Heart right ventricle (tissue), 16 donors: ENCODE measurements around the gene CD200R1L. TPM values are rescaled to one million over a fixed set of nuclear protein-coding genes. Genes with fewer than 3 reads are reported as not detected.

Source experiments
- ATAC-seq, 8 donors: fragments of 200-7000 bp; cut with Tn5 transposase; one replicate each; pipeline ENCODE4 v1.9.1; 2020; ENCODE audit warnings: mild to moderate bottlenecking in 8 of 8, moderate library complexity in 8 of 8, moderate number of reproducible peaks in 1 of 8
- DNase-seq, 2 donors: peaks; one replicate each; pipeline ENCODE4 v3.0.0-alpha.2; 2020
- H3K27ac ChIP-seq, 10 donors: fragments of 200-600 bp; sonication (generic) in 2 of 10; one replicate each; pipeline versions ENCODE4 v1.5.0 to v1.8.0; 2020 to 2022; ENCODE audit warnings: mild to moderate bottlenecking in 3 of 10
- H3K27me3 ChIP-seq, 7 donors: fragments of 200-600 bp; one replicate each; pipeline ENCODE4 v1.8.0; 2021 to 2022; ENCODE audit warnings: mild to moderate bottlenecking in 2 of 7
- H3K36me3 ChIP-seq, 9 donors: fragments of 200-600 bp; sonication (generic) in 1 of 9; one replicate each; pipeline versions ENCODE4 v1.5.0 to v1.8.0; 2020 to 2022; ENCODE audit warnings: mild to moderate bottlenecking in 2 of 9
- H3K4me1 ChIP-seq, 9 donors: fragments of 200-600 bp; sonication (generic) in 1 of 9; one replicate each; pipeline versions ENCODE4 v1.5.0 to v1.8.0; 2020 to 2022; ENCODE audit warnings: mild to moderate bottlenecking in 4 of 9
- H3K4me3 ChIP-seq, 10 donors: fragments of 200-600 bp; sonication (generic) in 2 of 10; one replicate each; pipeline versions ENCODE4 v1.5.0 to v1.8.0; 2020 to 2022; ENCODE audit warnings: mild to moderate bottlenecking in 7 of 10, moderate library complexity in 2 of 10
- H3K9me3 ChIP-seq, 11 donors: fragments of 200-600 bp in 10 of 11; sonication (generic) in 2 of 11; one replicate each; pipeline versions ENCODE4 v1.5.0 to v1.8.0; 2013 to 2022; ENCODE audit warnings: mild to moderate bottlenecking in 2 of 11, control low read depth in 1 of 11, moderate library complexity in 1 of 11
- CTCF ChIP-seq, 9 donors: fragments of 200-600 bp; sonication (generic) in 2 of 9; IDR thresholded peaks; one replicate each; pipeline versions ENCODE4 v1.5.0 to v1.8.0; 2021 to 2022; ENCODE audit warnings: antibody characterized with exemption in 9 of 9, mild to moderate bottlenecking in 5 of 9, moderate library complexity in 1 of 9
- WGBS, 2 donors: extraction: QIAGEN DNeasy Blood & Tissue Kit; methylation state at CpG; one replicate each; pipeline ENCODE4 v1.1.7; 2013; ENCODE audit warnings: inconsistent platforms in 1 of 2; 5-methylcytosine and 5-hydroxymethylcytosine counted together
- intact Hi-C, 10 donors: fragments of 100-400 bp; cut with DNase I; formaldehyde crosslinking; loops; one replicate each; pipeline versions ENCODE4 v1.11.1 to v1.14.2; 2022
- polyA plus RNA-seq, 2 donors: library from polyadenylated mRNA; stranded (reverse); fragments of 200-250 nt; gene quantifications; one replicate each; pipeline ENCODE4 v1.2.3, GENCODE V29; 2013
- total RNA-seq, 10 donors: library from RNA; stranded (reverse); fragmentation: NEBNext Ultra II Directional in 3 of 10; extraction: Animal tissue kit (Norgen Biotek cat#: 25700) in 3 of 10; gene quantifications; one replicate each; pipeline versions ENCODE4 v1.2.1 to v1.2.4, GENCODE V29; 2021 to 2023
- donor health status: Arrhythmogenic right ventricular cardiomyopathy.
- donor health status: ischemic (EF 13 %, LVEDD 7.1; RV severe dilation, severe dysfunction).
- donor health status: healthy with polysubstance abuse.
- donor health status: DM: no; HTN: yes; CAD: no.
- donor health status: DM: no; HTN: no; CAD: no.
- donor health status: ischemic (EF 25% LVEDD 6.9; RV normal size, moderate dysfunction).
- donor health status: ischemic (EF 25% LVEDD 5.7; RV mildly dilated, moderate dysfunction).
- donor health status: healthy.
- donor health status: DM: yes; HTN: yes; CAD: no.
- donor health status: Ischemic cardiomyopathy.
- donor health status: ischemic (EF 35%, LVEDD 5.7; RV mildly dilated, moderate dysfunction).
- donor health status: nonischemic (EF 11% LVEDD 7.7; RV severe dilation, severe dysfunction).
- donor health status: DM: yes; HTN: yes; CAD: no.
- donor health status: PGD.
- donor health status: ischemic (EF 29% LVEDD 5.4; RV normal size, mild dysfunction).
- donor health status: nonischemic (EF 23%, LVEDD 6.1; RV moderate dilation, normal function).

CD200R1L gene
- total and polyA plus RNA-seq, 12 donors: not detected

GRCh38 chr3:112815981-112816380 is 30.7 kb downstream of the CD200R1L start:
- no peak for DNase-seq
- Histone ChIP-seq H3K27me3 (peaks cover 0 to 6% (median 0%) of the 10 kb centered on the region in 7 donors), H3K36me3 (no peaks in the 10 kb centered on the region), H3K4me1 (peaks cover 0 to 58% (median 16%) of the 10 kb centered on the region in 9 donors), H3K4me3 (no peak overlapping the region), H3K9me3 (no peaks in the 10 kb centered on the region), H3K27ac (no peak overlapping the region)
- no peak for TF ChIP-seq CTCF (IDR thresholded peaks at IDR 0.05)
- ATAC-seq: no peak
- intact Hi-C loops: loop anchor here in 4 of 10 donors (2.0 to 10.0 kb wide), 6 partner anchors 81 to 233 kb away; partner anchors contain the start of gene CCDC80 (in 1 of the 4)

DNA sequence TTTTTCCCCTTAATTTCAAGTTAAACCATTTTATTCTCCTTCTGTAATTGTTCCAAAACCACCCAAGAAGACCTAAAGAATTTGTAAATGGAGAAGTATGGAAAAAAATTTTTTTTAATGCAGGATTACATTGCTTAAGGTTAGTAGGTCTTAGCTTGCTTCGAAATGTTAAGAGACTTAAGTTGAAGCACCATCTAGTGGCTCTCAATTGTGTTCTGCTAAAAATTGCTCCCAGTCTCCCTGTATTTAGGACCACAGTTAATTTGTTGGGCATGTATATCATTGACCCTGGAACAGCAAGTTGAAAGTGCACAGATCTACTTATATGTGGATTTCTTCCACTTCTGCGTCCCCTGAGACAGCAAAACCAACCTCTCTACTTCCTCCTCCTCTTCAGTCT is 32.4 kb downstream of the CD200R1L start:
- WGBS, 2 donors: 35 to 39% methylated on average over 2 of the region's 2 CpGs
- peak in 7 of 9 donors; percentile 30 to 62 (median 49) for TF ChIP-seq CTCF (IDR thresholded peaks at IDR 0.05)
- Histone ChIP-seq H3K4me3 (no peak overlapping the region), H3K4me1 (peaks cover 0 to 65% (median 16%) of the 10 kb centered on the region in 9 donors), H3K27me3 (peaks cover 0 to 6% (median 0%) of the 10 kb centered on the region in 7 donors), H3K36me3 (no peaks in the 10 kb centered on the region), H3K27ac (peak overlapping the region in 5 of 10 donors; percentile 30 to 82 (median 78)), H3K9me3 (no peaks in the 10 kb centered on the region)
- intact Hi-C loops: loop anchor here in 9 of 10 donors (1.0 to 10.0 kb wide), 12 partner anchors 37 to 232 kb away; partner anchors contain the start of gene CCDC80 (in 6 of the 9)
- peak in 3 of 8 donors; percentile 32 to 45 (median 44) for ATAC-seq
- no peak for DNase-seq

GRCh38 chr3:112813723-112814171 is 32.9 kb downstream of the CD200R1L start:
- H3K4me1 ChIP-seq: peaks cover 0 to 65% (median 16%) of the 10 kb centered on the region in 9 donors
- TF ChIP-seq CTCF (IDR thresholded peaks at IDR 0.05): no peak
- no peaks in the 10 kb centered on the region for H3K9me3 ChIP-seq
- no peaks in the 10 kb centered on the region for H3K36me3 ChIP-seq
- H3K27ac ChIP-seq: peak overlapping the region in 7 of 10 donors; percentile 30 to 82 (median 77)
- DNase-seq (peak in 1 of 2 donors; percentile 8), ATAC-seq (peak in 7 of 8 donors; percentile 22 to 67 (median 41))
- 21 to 34% methylated on average over 2 of the region's 2 CpGs for WGBS, 2 donors
- intact Hi-C loops: loop anchor here in 9 of 10 donors (1.0 to 10.0 kb wide), 13 partner anchors 36 to 231 kb away; partner anchors contain the start of gene CCDC80 (in 6 of the 9)
- H3K27me3 ChIP-seq: peaks cover 0 to 6% (median 0%) of the 10 kb centered on the region in 7 donors
- no peak overlapping the region for H3K4me3 ChIP-seq

GRCh38 chr3:112813016-112813415 is 33.6 kb downstream of the CD200R1L start:
- no peak for DNase-seq
- peaks cover 0 to 6% (median 0%) of the 10 kb centered on the region in 7 donors for H3K27me3 ChIP-seq
- H3K36me3 ChIP-seq: no peaks in the 10 kb centered on the region
- intact Hi-C loops: loop anchor here in 9 of 10 donors (2.0 to 10.0 kb wide), 9 partner anchors 36 to 231 kb away; partner anchors contain the start of gene CCDC80 (in 5 of the 9)
- no peaks in the 10 kb centered on the region for H3K9me3 ChIP-seq
- TF ChIP-seq CTCF (IDR thresholded peaks at IDR 0.05): no peak
- no peak for ATAC-seq
- peaks cover 0 to 60% (median 16%) of the 10 kb centered on the region in 9 donors for H3K4me1 ChIP-seq
- no peak overlapping the region for H3K4me3 ChIP-seq
- 71 to 79% methylated on average over 2 of the region's 2 CpGs for WGBS, 2 donors
- peak overlapping the region in 6 of 10 donors; percentile 64 to 82 (median 78) for H3K27ac ChIP-seq
